ENCODE results near the gene ZNF710.
"Not testable (repeated sequence)": the region's sequence is repeated elsewhere in the genome, so short reads cannot be mapped to it uniquely, and the experiment has no call there.

- not testable (repeated sequence) for TF ChIP-seq CTCF (conservative IDR thresholded peaks at IDR 0.05; ENCODE audit: low read depth, low read length); EZH2 (IDR thresholded peaks at IDR 0.05; ENCODE audit: borderline replicate concordance, low read depth, low read length, poor library complexity, severe bottlenecking)
These were observed 106.9 kb downstream of the ZNF710 start for GRCh38 chr15:90108038-90108437.

Data from A673 (cell line).